Stimulated activated CD4-positive, alpha-beta T cell treated with anti-CD3 and anti-CD28 coated beads, Interleukin-1b, Interleukin-23, amount 100 ng/mL, for 24 hours (primary cell): ENCODE measurements around the gene GSC.
"Not testable (repeated sequence)": the region's sequence is repeated elsewhere in the genome, so short reads cannot be mapped to it uniquely, and the experiment has no call there.

Experiments
- DNase-seq, 4 experiments: peaks; one replicate each; pipeline ENCODE4 v3.0.0-alpha.2; 2020; ENCODE audit warnings: low read depth in 4 of 4, low spot score in 1 of 4

Gene GSC

GRCh38 chr14:94747153-94747552, 22.8 kb downstream of the GSC start:
- DNase-seq, result not testable (repeated sequence)

GRCh38 chr14:94746131-94746530, 23.8 kb downstream of the GSC start:
- no peak for DNase-seq

DNA sequence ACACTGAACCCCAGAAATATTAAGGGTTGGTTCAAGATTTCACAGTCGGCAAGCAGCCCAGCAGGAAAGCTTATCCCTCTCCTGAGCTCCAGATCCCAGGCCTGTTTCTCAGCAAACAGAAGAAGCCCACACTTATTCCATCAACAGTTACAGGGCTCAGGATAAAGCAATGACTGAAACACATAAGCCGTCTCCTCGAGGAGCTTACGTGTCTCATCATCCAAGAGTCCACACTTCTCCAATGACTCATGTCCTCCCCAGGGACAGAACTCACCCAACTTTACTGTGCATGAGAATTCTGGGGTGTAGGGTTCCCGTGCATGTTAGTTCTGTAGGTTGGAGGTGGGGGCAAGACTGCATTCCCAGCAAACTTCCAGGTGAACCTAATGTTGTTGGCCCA, 31.2 kb downstream of the GSC start:
- DNase-seq, result no peak

DNA sequence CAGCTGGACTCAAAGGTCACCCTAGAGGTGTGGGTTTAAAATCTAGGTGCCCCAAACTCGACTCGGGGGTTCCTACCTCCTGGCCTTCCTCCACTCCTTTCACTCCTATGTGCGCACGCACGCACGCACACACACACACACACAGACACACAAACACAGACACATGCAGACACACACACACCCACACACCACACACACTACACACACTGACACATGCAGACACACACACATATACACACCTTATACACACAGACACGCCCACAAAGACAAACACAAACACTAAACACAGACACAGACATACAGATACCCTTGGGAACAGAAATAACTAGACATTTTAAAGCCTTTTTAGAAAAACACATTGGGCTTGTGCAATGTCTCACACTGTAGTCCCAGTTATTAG, 31.8 kb downstream of the GSC start:
- DNase-seq, result no peak

- DNase-seq, result no peak
These were observed 41.0 kb downstream of the GSC start for GRCh38 chr14:94728950-94729349.

DNA sequence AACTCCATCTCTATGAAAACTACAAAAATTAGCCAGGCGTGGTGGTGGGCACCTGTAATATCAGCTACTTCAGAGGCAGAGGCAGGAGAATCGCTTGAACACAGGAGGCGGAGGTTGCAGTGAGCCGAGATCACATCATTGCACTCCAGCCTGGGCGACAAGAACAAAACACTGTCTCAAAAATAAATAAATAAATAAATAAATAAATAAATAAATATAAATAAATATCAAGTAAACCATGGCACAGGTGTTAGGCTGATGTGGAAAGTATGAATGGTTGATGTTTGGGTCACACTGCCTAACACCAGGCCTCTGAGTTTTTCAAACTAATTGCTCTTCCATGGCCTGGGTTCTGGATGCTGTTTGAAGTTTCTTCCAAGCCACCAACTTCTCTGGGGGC, 41.5 kb downstream of the GSC start:
- DNase-seq, result not testable (repeated sequence)

GRCh38 chr14:94726649-94727048, 43.3 kb downstream of the GSC start:
- DNase-seq, result not testable (repeated sequence)

DNA sequence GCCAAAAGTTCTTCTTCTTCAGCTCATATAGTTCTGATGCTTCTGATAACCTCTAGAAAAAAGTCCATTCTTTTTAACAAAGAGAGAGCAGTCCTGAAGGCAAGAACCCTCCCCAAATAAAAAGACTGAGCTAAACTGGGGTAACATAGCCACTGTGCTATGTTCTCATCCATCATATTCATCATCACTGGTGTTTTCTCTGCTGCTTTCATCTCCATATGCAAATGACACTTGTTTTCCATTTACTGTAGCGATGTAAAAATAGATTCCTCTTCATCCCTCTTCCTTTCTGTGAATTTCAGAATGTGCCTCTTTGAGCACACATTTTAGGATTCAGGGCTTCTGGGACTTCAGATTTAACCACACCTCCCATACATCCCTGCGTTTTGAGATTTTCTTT, 44.9 kb downstream of the GSC start:
- DNase-seq, result no peak

DNA sequence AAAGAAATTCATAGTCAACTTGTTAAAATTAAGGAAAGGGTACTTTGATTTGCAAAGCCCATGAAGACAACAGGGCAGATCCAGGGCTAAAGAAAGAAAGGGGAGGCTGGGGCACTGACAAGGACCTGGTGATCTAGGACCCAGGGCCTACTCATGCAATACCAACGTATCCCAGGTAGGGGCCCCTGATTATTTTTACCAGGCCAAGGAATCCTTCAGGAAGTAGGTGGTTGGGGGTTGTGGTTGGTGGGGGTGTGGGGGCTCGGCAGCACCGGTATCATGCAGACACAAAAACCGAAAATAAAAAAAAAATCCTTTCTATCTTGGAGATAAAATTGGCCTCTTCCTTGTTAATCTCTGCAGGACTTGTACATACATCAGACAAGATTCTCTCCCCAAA, 47.5 kb downstream of the GSC start:
- DNase-seq, result no peak
